Endothelial cell of umbilical vein (primary cell): ENCODE data around the gene NBEAL1. TPM values are rescaled to one million over a fixed set of nuclear protein-coding genes. Genes with fewer than 3 reads are reported as not detected.
A peak's percentile ranks its signal among the peaks of the same experiment; 100 is the strongest.

Experiments
- BruUV-seq: library from RNA; stranded (reverse); fragments of 400-500 nt; replicated peaks from 2 replicates; lab custom pipeline; 2021; lab: Mats Ljungman, UMichigan
- CTCF ChIA-PET: fragments of 300-600, 350-600 bp; sonication (Branson Sonifier 250); formaldehyde crosslinking; loops from one replicate; lab custom pipeline; 2021; ENCODE audit warnings: antibody characterized with exemption, inconsistent platforms; lab: Charles Lee
- POLR2A ChIA-PET: fragments of 300-600, 350-600 bp; sonication (Branson Sonifier 250); formaldehyde crosslinking; loops from one replicate; lab custom pipeline; 2021; ENCODE audit warnings: antibody characterized with exemption, inconsistent platforms; lab: Charles Lee
- DNase-seq: peaks from one replicate; pipeline ENCODE4 v3.0.0-alpha.2; 2011; ENCODE audit warnings: low read depth, low spot score
- FAIRE-seq: peaks from 2 replicates; lab custom pipeline; 2011; peaks lifted over from hg19 to GRCh38; lab: Jason Lieb, UNC
- H2AFZ ChIP-seq: 2 replicates; pipeline ENCODE4 v1.6.0; 2012; ENCODE audit warnings: low read depth, low read length, control low read depth, inconsistent platforms
- H3K27ac ChIP-seq: 2 replicates; pipeline ENCODE4 v1.5.1; 2011; ENCODE audit warnings: low read depth, mild to moderate bottlenecking, control low read depth, low read length, moderate library complexity; ENCODE audit not compliant: insufficient read depth
- H3K27me3 ChIP-seq, 2 experiments: 2 replicates each; pipeline versions ENCODE4 v1.6.0 to v1.6.1; 2011; ENCODE audit warnings: low read length in 2 of 2, mixed read lengths in 1 of 2; ENCODE audit not compliant: control insufficient read depth in 2 of 2, insufficient read depth in 2 of 2
- H3K36me3 ChIP-seq, 2 experiments: 2 replicates in 1 of 2; 3 replicates in 1 of 2; pipeline ENCODE4 v1.5.1; 2011; ENCODE audit warnings: low read length in 2 of 2, mild to moderate bottlenecking in 1 of 2, moderate library complexity in 1 of 2; ENCODE audit not compliant: control insufficient read depth in 2 of 2, insufficient read depth in 2 of 2; ENCODE audit errors: extremely low read depth in 1 of 2
- H3K4me1 ChIP-seq: 3 replicates; pipeline ENCODE4 v1.5.1; 2011; ENCODE audit warnings: mild to moderate bottlenecking, low read length; ENCODE audit not compliant: control insufficient read depth, insufficient read depth; ENCODE audit errors: extremely low read depth
- H3K4me2 ChIP-seq: 2 replicates; pipeline ENCODE4 v1.6.1; 2011; ENCODE audit warnings: low read length, control low read depth, mixed read lengths; ENCODE audit not compliant: insufficient read depth
- H3K4me3 ChIP-seq, 3 experiments: fragments of 200-600 bp in 1 of 3; sonication (generic), shearing (Covaris generic) in 1 of 3; replicated peaks in 1 of 3; 2 replicates each; pipeline ENCODE4 v1.5.1; 2011 to 2016; ENCODE audit warnings: control low read depth in 3 of 3, low read length in 3 of 3, mild to moderate bottlenecking in 2 of 3, inconsistent platforms in 1 of 3, low read depth in 1 of 3, moderate library complexity in 1 of 3; ENCODE audit not compliant: insufficient read depth in 1 of 3
- H3K79me2 ChIP-seq: 2 replicates; pipeline ENCODE4 v1.6.0; 2012; ENCODE audit warnings: low read length, inconsistent platforms; ENCODE audit not compliant: control insufficient read depth, insufficient read depth
- H3K9ac ChIP-seq: replicated peaks from 2 replicates; pipeline ENCODE3; 2011; ENCODE audit warnings: low read length, control low read depth; ENCODE audit not compliant: insufficient read depth; ENCODE audit errors: extremely low read depth
- H3K9me1 ChIP-seq: replicated peaks from 3 replicates; pipeline ENCODE4 v1.6.0; 2011; ENCODE audit warnings: mild to moderate bottlenecking, low read length; ENCODE audit not compliant: control insufficient read depth, insufficient read depth; ENCODE audit errors: extremely low read depth
- H3K9me3 ChIP-seq: replicated peaks from 2 replicates; pipeline ENCODE4 v1.5.1; 2012; ENCODE audit warnings: low read length, inconsistent platforms; ENCODE audit not compliant: control insufficient read depth, insufficient read depth
- H4K20me1 ChIP-seq: replicated peaks from 2 replicates; pipeline ENCODE3; 2011; ENCODE audit warnings: mild to moderate bottlenecking, low read length; ENCODE audit not compliant: control insufficient read depth, insufficient read depth; ENCODE audit errors: extremely low read depth
- CTCF ChIP-seq, 2 donors: IDR thresholded peaks; 1 replicate in 1 of 2; 2 replicates in 1 of 2; pipeline ENCODE4 v1.5.1; 2011; ENCODE audit warnings: low read length in 2 of 2, mild to moderate bottlenecking in 2 of 2, moderate library complexity in 2 of 2, control low read depth in 1 of 2, inconsistent platforms in 1 of 2, low read depth in 1 of 2; ENCODE audit not compliant: insufficient read depth in 1 of 2; ENCODE audit errors: extremely low read depth in 1 of 2
- EZH2 ChIP-seq: IDR thresholded peaks from 2 replicates; pipeline ENCODE4 v1.6.1; 2012; ENCODE audit warnings: borderline replicate concordance, low read depth, mild to moderate bottlenecking, moderate library complexity, low read length, inconsistent platforms; ENCODE audit not compliant: severe bottlenecking
- FOS ChIP-seq: IDR thresholded peaks from 2 replicates; pipeline ENCODE4 v1.6.1; 2011; ENCODE audit warnings: mild to moderate bottlenecking, low read length, moderate library complexity, borderline replicate concordance; ENCODE audit not compliant: insufficient read depth
- GATA2 ChIP-seq: IDR thresholded peaks from 2 replicates; pipeline ENCODE4 v1.7.0; 2011; ENCODE audit warnings: low read depth, mild to moderate bottlenecking, moderate library complexity, mixed read lengths, low read length; ENCODE audit not compliant: insufficient read length, insufficient read depth
- JUN ChIP-seq: IDR thresholded peaks from 2 replicates; pipeline ENCODE4 v1.6.1; 2011; ENCODE audit warnings: borderline replicate concordance, low read depth; ENCODE audit not compliant: insufficient read length, insufficient read depth
- MYC ChIP-seq: IDR thresholded peaks from one replicate; pipeline ENCODE4 v1.6.1; 2011; ENCODE audit warnings: mild to moderate bottlenecking, low read depth, low read length
- POLR2A ChIP-seq: IDR thresholded peaks from 2 replicates; pipeline ENCODE4 v1.6.1; 2012; ENCODE audit warnings: low read depth, mild to moderate bottlenecking, control low read depth, low read length
- POLR2AphosphoS5 ChIP-seq: IDR thresholded peaks from 2 replicates; pipeline ENCODE4 v1.6.1; 2012; ENCODE audit warnings: low read depth, mild to moderate bottlenecking, control low read depth, low read length, moderate library complexity; ENCODE audit not compliant: insufficient read depth
- dilution Hi-C: fragments of 300-500 bp; cut with MboI; formaldehyde crosslinking; loops from one replicate; pipeline ENCODE4 v1.15.0; 2019; ENCODE audit warnings: low sequenced_read_pairs; ENCODE audit not compliant: extremely low pct_ligation_motif_present
- intact Hi-C: fragments of 100-400 bp; cut with micrococcal nuclease; formaldehyde crosslinking; loops from one replicate; pipeline ENCODE4 v1.10.0; 2022
- polyA plus RNA-seq, 4 experiments: library from polyadenylated mRNA; depleted of rRNA in 3 of 4; stranded (reverse) in 3 of 4; unstranded in 1 of 4; fragments of >200 nt; gene quantifications; 2 replicates each; pipeline versions ENCODE4 v1.2.1 to v1.2.3, GENCODE V29; 2011 to 2012; ENCODE audit warnings: missing spikeins in 1 of 4
- total RNA-seq: library from RNA; stranded (reverse); gene quantifications from 2 replicates; pipeline ENCODE4 v1.2.3, GENCODE V29; 2021
- TF ChIP-seq, protein P1 (sequence below): IDR thresholded peaks from 2 replicates; pipeline ENCODE4 v1.6.1; 2011; ENCODE audit not compliant: insufficient read depth, insufficient read length

NBEAL1 gene
- total and polyA plus RNA-seq, 2 donors (not counting 3 experiments of a cell fraction or from before 2014, with no cell fraction given), result 2.1 to 23.3 TPM

DNA sequence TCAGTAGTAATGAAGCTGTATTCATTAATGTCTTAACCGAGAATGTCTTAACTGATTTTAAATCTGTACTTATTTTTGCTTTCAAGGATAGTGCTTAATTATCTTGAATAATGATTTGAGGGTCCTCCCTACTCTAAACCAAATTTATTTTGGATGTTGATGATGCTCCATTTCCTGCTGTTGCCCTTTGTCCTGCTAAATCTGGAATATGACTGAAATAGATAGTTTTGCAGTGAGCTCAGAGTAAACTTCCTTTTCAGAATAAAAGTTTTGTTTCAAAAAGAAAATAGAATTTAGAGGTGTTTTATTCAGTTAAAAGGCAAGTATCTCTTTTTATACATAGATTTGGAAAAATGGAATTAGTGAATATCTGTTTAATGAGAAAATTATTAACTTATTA is 8.1 kb downstream of the NBEAL1 start:
- no peak overlapping the region for H3K9ac ChIP-seq
- DNase-seq, result no peak
- dilution Hi-C loops, result no loop called here
- H3K36me3 ChIP-seq, result no peaks in the 10 kb centered on the region
- TF ChIP-seq GATA2 (no peak), FOS (no peak), JUN (peak; percentile 27)
- no peak overlapping the region for H3K4me3 ChIP-seq
- H3K9me3 ChIP-seq, result no peaks in the 10 kb centered on the region
- no TSS peak for BruUV-seq
- H3K27me3 ChIP-seq, result no peaks in the 10 kb centered on the region
- no peak for FAIRE-seq
- peak overlapping the region; percentile 46 for H3K4me2 ChIP-seq
- no peak overlapping the region for H3K27ac ChIP-seq
- no peaks in the 10 kb centered on the region for H3K9me1 ChIP-seq
- intact Hi-C loops, result no loop called here
- peaks cover 10% of the 10 kb centered on the region for H3K4me1 ChIP-seq
- H2AFZ ChIP-seq, result no peak overlapping the region
- POLR2A ChIA-PET, result no interaction called here
- peaks cover 7% of the 10 kb centered on the region for H3K79me2 ChIP-seq
- CTCF ChIA-PET, result interaction anchor here (0.7 to 1.4 kb wide), 6 partner anchors 8 to 792 kb away, joined by 3 to 5 read pairs (median 3); no protein-coding TSS in a partner anchor
- no peaks in the 10 kb centered on the region for H4K20me1 ChIP-seq

- Histone ChIP-seq H3K79me2 (no peaks in the 10 kb centered on the region), H3K9me3 (no peaks in the 10 kb centered on the region), H3K27ac (no peak overlapping the region), H3K9ac (no peak overlapping the region), H3K4me1 (peaks cover 4% of the 10 kb centered on the region), H3K9me1 (no peaks in the 10 kb centered on the region), H3K27me3 (no peaks in the 10 kb centered on the region), H2AFZ (no peak overlapping the region), H4K20me1 (no peaks in the 10 kb centered on the region), H3K36me3 (no peaks in the 10 kb centered on the region), H3K4me3 (no peak overlapping the region), H3K4me2 (no peak overlapping the region)
- ChIA-PET POLR2A (no interaction called here), CTCF (no interaction called here)
- TF ChIP-seq GATA2 (no peak), FOS (no peak), MYC (no peak), CTCF (IDR thresholded peaks at IDR 0.05; ENCODE audit: extremely low read depth in 1 of 2, insufficient read depth in 1 of 2, low read depth in 1 of 2, low read length in 2 of 2) (no peak), POLR2AphosphoS5 (no peak), EZH2 (no peak), POLR2A (no peak), JUN (no peak)
- TF ChIP-seq, protein P1, sequence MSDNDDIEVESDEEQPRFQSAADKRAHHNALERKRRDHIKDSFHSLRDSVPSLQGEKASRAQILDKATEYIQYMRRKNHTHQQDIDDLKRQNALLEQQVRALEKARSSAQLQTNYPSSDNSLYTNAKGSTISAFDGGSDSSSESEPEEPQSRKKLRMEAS, result no peak
- intact Hi-C loops, result no loop called here
- BruUV-seq, result no TSS peak
- no peak for FAIRE-seq
- dilution Hi-C loops, result no loop called here
- DNase-seq, result no peak
These were observed 10.9 kb downstream of the NBEAL1 start for GRCh38 chr2:203025592-203025991.
